ENCODE measurements around the gene HOPX.

GRCh38 chr4:56730097-56730496 lies 49.0 kb upstream of the HOPX start:
- TF ChIP-seq POLR2A (IDR thresholded peaks at IDR 0.05; ENCODE audit: low read depth, low read length) (no peak), POLR2AphosphoS5 (IDR thresholded peaks at IDR 0.05; ENCODE audit: low read depth, low read length) (no peak)

Data from GM12892 (cell line).